GM10248 (cell line): ENCODE data around the gene PHF2.

ENCODE experiments used
- CTCF ChIA-PET: fragments of 300-600 bp; sonication (Branson Sonifier 250); formaldehyde crosslinking; extraction: SDS; loops from one replicate; lab custom pipeline; 2021; ENCODE audit warnings: antibody characterized with exemption; lab: Yijun Ruan, JAX
- POLR2A ChIA-PET: fragments of 350-650 bp; sonication (Branson Sonifier 250); formaldehyde crosslinking; extraction: SDS; loops from one replicate; lab custom pipeline; 2020; ENCODE audit warnings: antibody characterized with exemption; lab: Yijun Ruan, JAX
- DNase-seq: peaks from one replicate; pipeline ENCODE4 v3.0.0; 2012; ENCODE audit errors: extremely low spot score
- TF ChIP-seq, protein P1 (sequence below): IDR thresholded peaks from 2 replicates; pipeline ENCODE4 v1.5.1; 2012; ENCODE audit warnings: mild to moderate bottlenecking, low read depth; ENCODE audit errors: extremely low read depth, missing control alignments, control extremely low read depth

The PHF2 gene

DNA sequence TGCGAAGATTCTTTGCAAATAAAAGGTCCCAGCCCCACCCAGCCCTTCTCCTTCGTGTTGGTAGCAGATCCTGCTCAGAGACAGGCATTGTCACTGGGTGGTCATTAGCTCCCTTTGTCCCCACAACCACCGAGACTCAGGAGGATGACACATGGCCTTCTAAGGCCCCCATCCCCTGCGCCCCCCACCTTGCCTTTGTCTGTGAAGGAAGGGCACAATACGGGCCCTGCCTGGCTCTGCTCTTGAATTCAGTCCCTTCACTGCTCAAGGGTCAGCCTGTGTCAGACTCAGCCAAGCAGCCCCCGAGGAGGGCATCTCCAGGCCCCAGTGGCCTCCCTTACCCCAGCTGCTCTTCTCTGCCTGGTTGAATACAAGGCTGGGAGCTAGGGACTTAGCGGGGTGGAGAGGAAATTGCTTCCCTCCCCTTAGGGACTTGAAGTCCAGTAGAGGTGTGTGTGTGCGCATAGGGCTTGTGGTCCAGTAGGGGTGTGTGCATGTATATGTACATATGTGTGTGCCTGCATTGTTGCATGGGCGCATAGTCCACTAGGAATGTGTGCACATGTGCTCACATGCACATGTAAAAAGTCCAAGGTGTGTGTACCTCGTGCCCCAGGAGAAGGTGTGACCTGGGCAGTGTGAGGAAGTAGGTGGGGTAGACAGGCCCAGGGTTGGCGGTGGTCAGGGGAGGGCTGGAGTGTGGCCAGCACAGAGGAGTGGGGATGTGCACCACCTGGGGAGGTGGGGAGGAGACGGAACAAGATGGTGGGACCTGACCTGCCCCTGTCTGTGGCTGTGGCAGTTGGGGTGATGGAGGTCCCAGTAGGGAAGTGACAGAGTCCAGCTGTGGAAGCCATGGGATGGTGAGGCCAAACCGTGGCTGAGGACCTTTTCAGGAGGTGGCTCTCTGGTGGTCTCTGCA, 59.1 kb downstream of the PHF2 start:
- POLR2A ChIA-PET, result no interaction called here
- DNase-seq, result no peak
- TF ChIP-seq, protein P1, sequence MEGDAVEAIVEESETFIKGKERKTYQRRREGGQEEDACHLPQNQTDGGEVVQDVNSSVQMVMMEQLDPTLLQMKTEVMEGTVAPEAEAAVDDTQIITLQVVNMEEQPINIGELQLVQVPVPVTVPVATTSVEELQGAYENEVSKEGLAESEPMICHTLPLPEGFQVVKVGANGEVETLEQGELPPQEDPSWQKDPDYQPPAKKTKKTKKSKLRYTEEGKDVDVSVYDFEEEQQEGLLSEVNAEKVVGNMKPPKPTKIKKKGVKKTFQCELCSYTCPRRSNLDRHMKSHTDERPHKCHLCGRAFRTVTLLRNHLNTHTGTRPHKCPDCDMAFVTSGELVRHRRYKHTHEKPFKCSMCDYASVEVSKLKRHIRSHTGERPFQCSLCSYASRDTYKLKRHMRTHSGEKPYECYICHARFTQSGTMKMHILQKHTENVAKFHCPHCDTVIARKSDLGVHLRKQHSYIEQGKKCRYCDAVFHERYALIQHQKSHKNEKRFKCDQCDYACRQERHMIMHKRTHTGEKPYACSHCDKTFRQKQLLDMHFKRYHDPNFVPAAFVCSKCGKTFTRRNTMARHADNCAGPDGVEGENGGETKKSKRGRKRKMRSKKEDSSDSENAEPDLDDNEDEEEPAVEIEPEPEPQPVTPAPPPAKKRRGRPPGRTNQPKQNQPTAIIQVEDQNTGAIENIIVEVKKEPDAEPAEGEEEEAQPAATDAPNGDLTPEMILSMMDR, result no peak
- CTCF ChIA-PET, result interaction anchor here (1.5 kb wide), 1 partner anchor 13 kb away, joined by 4 read pairs; no protein-coding TSS in a partner anchor

DNA sequence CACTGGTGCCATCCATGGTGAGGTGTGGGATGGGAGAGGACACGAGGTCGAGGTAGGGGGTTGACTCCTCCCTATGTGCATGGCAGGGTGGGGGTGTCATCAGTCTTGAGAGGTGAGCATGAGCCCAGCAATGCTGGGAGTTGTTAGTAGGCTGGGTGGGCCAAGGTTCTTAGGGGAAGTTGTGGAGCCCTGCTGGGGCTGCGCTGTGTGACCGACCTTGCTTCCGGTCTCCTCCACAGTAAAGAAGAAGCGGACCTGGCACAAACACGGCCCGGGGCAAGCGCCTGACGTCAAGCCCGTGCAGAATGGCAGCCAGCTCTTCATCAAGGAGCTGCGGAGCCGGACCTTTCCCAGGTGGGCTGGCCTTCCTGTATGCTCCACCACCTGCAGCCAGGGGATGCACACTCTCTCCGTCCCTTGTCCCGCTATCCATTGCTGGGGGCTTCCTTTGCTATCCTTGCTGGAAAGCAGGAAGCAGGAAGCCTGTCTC, 59.8 kb downstream of the PHF2 start:
- CTCF ChIA-PET, result interaction anchor here (1.5 kb wide), 1 partner anchor 12 kb away, joined by 4 read pairs; no protein-coding TSS in a partner anchor
- POLR2A ChIA-PET, result no interaction called here
- TF ChIP-seq, protein P1, result no peak
- DNase-seq, result no peak

DNA sequence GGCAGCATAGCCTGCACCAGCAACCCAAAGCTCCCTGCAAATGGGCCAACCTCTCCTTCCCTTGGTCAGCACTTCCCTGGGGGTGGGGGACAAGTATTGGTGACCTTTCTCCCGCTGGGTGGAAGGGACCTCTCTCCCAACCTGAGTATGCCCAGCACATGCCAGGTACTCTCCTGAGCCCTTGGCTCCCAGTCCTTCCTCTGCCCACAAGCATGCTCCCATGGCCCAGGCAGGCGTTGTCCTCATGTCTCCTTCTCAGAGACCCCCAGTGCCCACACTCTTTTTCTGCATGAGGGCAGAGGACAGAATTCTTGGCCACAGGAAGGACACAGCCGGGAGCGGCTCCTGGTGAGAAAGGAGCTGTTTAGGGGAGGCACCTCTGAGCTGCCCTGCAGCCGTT, 60.3 kb downstream of the PHF2 start:
- TF ChIP-seq, protein P1, result no peak
- CTCF ChIA-PET, result interaction anchor here (1.5 kb wide), 1 partner anchor 12 kb away, joined by 4 read pairs; no protein-coding TSS in a partner anchor
- POLR2A ChIA-PET, result no interaction called here
- no peak for DNase-seq

DNA sequence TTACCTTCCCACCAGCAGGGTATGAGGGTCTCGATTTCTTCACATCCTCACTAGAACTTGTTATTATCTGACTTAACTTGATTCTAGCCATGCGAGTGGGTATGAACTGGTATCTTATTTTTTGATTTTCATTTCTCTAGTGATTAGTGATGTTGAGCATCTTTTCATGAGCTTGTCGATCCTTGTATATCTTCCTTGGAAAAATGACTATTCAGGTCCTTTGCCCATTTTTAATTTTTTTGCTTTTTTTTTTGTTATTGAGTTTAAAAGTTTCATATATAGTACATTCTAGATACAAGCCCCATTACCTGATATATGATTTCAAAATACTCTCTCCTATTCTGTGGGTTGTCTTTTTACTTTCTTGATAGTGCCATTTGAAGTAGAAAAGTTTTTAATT, 61.5 kb downstream of the PHF2 start:
- no peak for DNase-seq
- ChIA-PET POLR2A (no interaction called here), CTCF (interaction anchor here (1.4 kb wide), 1 partner anchor 26 kb away, joined by 3 read pairs; no protein-coding TSS in a partner anchor)
- TF ChIP-seq, protein P1, result no peak

DNA sequence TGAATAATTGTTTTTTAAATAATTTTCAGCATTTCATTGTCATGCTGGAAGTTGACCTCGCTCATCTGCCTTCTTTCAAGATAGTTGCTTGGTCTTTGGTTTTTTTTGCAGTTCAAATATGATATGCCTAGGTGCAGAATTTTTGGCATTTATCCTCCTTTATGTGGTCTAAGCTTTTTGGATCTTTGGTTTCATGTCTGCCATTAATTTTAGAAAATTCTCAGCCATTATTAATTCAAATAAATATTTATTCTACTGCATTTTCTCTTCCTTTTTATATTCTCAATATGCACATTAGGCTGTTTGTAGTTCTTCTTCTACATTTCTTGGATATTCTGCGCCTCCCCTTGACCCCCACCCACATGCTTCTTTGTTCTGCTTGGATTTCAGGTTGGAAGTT, 63.6 kb downstream of the PHF2 start:
- DNase-seq, result no peak
- TF ChIP-seq, protein P1, result no peak
- CTCF ChIA-PET, result interaction anchor here (1.6 kb wide), 1 partner anchor 13 kb away, joined by 3 read pairs; no protein-coding TSS in a partner anchor
- POLR2A ChIA-PET, result no interaction called here

DNA sequence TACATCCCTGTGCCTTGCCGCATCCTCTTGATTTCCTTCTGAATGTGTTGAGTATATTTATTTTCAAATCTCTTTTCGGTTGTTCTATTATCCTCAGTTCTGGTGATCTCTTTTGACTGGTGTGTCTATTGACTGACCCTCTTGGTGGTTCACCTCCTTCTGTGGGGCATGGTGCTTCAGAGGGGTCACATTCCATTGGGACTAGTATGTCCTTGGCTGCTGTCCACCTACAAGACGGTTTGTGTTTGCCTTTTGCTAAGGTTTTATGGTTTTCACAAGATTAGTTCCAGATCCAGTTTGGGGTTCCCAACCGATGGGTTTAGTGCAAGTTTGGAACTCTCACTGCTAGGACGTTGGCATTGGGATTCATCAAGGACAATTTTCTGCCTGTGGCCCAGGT, 66.6 kb downstream of the PHF2 start:
- ChIA-PET CTCF (no interaction called here), POLR2A (no interaction called here)
- no peak for DNase-seq
- TF ChIP-seq, protein P1, result no peak
